Measurements from ENCODE around the gene LHFPL3. TPM values are rescaled to one million over a fixed set of nuclear protein-coding genes. Genes with fewer than 3 reads are reported as not detected.

LHFPL3 gene
- total and polyA plus RNA-seq, 9 of the 15 experiments (the other 6 are each of a cell fraction or from before 2014, with no cell fraction given), result 0.21 to 0.52 TPM; not detected in 7

DNA sequence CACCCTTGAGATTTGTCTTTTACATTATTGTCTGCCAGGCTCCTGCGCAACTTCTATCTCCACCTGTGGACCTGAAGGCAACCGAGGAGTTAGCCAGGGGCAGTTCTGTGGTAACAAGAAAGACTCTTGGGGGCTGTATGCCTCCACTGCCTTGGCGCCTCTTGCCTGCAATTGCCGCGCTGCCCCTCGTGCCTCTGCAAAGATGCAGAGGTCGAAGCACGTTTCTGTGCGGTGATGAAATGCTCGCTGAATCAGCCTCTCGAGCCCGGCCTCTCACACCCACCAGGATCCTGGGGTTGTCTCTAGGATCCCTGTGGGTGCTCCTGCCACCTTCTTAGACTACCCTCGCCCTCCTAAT is 486 bp upstream of the LHFPL3 start (continued):
- TF ChIP-seq, protein P1, sequence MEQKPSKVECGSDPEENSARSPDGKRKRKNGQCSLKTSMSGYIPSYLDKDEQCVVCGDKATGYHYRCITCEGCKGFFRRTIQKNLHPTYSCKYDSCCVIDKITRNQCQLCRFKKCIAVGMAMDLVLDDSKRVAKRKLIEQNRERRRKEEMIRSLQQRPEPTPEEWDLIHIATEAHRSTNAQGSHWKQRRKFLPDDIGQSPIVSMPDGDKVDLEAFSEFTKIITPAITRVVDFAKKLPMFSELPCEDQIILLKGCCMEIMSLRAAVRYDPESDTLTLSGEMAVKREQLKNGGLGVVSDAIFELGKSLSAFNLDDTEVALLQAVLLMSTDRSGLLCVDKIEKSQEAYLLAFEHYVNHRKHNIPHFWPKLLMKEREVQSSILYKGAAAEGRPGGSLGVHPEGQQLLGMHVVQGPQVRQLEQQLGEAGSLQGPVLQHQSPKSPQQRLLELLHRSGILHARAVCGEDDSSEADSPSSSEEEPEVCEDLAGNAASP (IDR thresholded peaks at IDR 0.05), result no peak
- TF ChIP-seq IRF2 (CRISPR knock-in tag; IDR thresholded peaks at IDR 0.05) (no peak), ZNF57 (CRISPR knock-in tag; IDR thresholded peaks at IDR 0.05) (no peak)
- TF ChIP-seq, protein P2, sequence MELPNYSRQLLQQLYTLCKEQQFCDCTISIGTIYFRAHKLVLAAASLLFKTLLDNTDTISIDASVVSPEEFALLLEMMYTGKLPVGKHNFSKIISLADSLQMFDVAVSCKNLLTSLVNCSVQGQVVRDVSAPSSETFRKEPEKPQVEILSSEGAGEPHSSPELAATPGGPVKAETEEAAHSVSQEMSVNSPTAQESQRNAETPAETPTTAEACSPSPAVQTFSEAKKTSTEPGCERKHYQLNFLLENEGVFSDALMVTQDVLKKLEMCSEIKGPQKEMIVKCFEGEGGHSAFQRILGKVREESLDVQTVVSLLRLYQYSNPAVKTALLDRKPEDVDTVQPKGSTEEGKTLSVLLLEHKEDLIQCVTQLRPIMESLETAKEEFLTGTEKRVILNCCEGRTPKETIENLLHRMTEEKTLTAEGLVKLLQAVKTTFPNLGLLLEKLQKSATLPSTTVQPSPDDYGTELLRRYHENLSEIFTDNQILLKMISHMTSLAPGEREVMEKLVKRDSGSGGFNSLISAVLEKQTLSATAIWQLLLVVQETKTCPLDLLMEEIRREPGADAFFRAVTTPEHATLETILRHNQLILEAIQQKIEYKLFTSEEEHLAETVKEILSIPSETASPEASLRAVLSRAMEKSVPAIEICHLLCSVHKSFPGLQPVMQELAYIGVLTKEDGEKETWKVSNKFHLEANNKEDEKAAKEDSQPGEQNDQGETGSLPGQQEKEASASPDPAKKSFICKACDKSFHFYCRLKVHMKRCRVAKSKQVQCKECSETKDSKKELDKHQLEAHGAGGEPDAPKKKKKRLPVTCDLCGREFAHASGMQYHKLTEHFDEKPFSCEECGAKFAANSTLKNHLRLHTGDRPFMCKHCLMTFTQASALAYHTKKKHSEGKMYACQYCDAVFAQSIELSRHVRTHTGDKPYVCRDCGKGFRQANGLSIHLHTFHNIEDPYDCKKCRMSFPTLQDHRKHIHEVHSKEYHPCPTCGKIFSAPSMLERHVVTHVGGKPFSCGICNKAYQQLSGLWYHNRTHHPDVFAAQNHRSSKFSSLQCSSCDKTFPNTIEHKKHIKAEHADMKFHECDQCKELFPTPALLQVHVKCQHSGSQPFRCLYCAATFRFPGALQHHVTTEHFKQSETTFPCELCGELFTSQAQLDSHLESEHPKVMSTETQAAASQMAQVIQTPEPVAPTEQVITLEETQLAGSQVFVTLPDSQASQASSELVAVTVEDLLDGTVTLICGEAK (IDR thresholded peaks at IDR 0.05), result no peak
- TF ChIP-seq, protein P2 (CRISPR knock-in tag; IDR thresholded peaks at IDR 0.05), result no peak

Data from K562 (cell line).